NK-92 treated with Interleukin-12 subunit alpha and Interleukin-12 subunit beta, amount 100 ng/mL, for 24 hours (cell line): ENCODE results near the gene AKAP13.
"Not testable (repeated sequence)": the region's sequence is repeated elsewhere in the genome, so short reads cannot be mapped to it uniquely, and the experiment has no call there.

Experiments
- DNase-seq: peaks from one replicate; lab custom pipeline; 2025; lab: John Stamatoyannopoulos, UW

AKAP13 gene

GRCh38 chr15:85479071-85479647 lies 98.8 kb downstream of the AKAP13 start:
- DNase-seq, result no peak

GRCh38 chr15:85480923-85481322 lies 100.5 kb downstream of the AKAP13 start:
- no peak for DNase-seq

- not testable (repeated sequence) for DNase-seq
Measured at GRCh38 chr15:85481543-85481942, 101.1 kb downstream of the AKAP13 start.

- no peak for DNase-seq
Measured at GRCh38 chr15:85482894-85483293, 102.5 kb downstream of the AKAP13 start.

- DNase-seq, result not testable (repeated sequence)
Measured at GRCh38 chr15:85483955-85484354, 103.6 kb downstream of the AKAP13 start.

DNA sequence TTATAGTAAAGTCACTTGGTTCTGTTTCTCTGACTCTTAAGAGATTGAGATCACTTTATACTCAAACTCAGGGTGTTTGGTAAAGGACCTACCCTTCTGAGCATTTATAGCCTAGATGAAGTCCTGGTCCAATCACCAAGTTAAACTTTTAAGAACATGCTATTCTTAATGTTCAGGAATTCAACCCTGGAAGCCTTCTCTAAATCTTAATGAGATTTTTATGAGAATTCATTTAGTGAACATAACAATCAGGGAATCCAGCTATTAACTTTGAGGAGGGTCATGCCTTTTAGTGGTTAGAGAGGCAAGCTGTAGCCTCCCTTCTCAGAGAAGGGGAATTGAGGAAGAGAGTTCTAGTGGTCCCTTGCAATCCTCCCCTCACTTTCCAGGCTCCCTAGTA lies 104.5 kb downstream of the AKAP13 start:
- DNase-seq, result not testable (repeated sequence)

DNA sequence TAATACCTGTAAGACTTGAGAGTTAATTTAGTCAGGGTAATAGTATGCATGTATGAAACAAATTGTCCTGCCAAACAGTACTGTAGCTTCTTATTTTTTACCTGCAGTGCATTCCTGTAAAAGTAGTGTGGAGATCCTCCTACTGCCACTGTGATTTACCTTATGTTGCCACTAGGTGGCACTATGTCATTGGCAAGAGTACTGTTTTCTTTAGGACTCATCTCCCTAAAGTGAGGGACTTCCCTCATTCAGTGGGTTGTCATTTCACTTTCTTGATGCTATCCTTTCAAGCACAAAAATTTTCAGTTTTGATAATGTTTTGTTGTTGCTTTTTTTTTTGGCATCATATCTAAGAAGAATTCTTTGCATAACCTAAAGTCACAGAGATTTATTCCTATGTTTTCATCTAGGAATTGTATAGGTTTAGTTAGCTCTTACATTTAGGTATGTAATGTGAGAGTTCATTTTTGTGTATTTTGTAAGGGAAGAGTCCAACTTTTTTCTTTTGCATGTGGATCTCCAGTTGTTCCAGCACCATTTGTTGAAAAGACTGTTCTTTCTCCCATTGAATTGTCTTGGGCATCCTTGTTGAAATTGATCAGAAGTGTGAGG lies 105.7 kb downstream of the AKAP13 start:
- peak; percentile 49 for DNase-seq

GRCh38 chr15:85487796-85488195 lies 107.4 kb downstream of the AKAP13 start:
- not testable (repeated sequence) for DNase-seq

DNA sequence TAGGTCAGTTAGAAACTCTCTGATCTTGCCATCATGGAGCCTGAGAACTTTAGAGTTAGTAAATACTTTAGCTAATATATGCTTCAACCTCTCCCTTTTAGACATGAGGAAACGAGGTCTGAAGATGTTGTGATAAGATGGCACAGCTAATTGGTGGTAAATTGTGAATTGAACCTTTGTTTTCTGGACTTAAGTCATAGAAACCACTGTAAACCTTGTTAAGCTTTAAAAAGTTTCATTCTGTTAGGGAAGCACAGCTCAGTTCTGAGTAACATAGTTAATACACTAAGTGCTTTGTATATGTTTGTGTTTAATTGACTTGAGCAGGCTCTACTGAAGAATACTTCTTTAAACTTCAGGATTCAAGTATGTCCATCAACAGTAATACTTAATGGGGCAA lies 108.6 kb downstream of the AKAP13 start:
- no peak for DNase-seq

DNA sequence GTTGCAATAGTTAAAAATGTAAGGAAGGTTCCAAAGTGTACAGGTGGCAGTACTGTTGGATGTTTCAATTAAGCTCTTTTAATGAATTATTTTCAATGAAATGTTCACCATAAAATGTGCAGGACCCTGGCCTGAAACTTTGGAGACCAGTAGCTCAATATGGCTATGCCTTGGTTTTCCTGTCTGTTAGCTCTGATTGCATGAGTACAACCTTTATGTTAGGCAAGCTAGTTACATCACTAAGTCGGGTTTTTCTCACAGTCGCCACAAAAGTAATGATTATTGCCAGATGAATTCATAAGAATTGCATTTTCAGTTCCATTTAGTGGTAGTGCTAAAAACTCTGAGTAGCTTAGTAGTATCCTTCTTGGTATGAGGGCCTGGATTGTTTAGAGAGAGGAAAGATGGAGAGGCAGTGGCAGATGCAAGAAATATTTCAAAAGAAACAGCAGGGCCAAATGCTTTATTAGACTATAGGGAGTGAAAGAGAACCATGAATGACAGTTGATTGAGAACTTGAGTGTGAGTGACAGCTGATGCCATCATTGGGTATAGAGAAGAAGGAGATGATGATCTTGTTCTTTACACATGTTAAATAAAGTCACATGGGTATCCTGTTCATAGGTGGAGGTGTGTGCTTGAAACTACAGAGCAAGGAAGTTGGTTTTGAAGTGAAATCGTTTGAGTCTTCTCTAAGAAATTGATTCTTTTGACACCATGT lies 109.5 kb downstream of the AKAP13 start:
- no peak for DNase-seq

DNA sequence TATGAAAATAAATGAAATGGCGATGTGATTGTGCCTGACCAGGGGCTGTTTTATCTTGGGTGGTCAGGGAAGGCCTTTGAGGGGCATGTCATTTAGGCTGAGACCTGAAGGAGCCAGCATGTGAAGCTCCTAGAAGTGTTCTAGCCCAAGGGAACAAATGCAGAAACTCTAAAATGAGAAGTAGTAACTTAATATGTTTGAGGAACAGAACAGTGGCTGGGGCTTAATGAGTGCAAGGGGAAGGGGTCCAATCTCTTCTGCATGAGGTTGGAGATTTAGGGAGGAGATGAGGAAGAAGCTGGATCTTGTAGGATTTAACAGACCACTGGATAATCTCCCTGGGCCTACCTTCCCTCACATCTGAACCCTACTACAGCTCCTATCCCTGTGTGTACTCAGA lies 110.5 kb downstream of the AKAP13 start:
- no peak for DNase-seq

GRCh38 chr15:85491691-85492090 lies 111.3 kb downstream of the AKAP13 start:
- no peak for DNase-seq

DNA sequence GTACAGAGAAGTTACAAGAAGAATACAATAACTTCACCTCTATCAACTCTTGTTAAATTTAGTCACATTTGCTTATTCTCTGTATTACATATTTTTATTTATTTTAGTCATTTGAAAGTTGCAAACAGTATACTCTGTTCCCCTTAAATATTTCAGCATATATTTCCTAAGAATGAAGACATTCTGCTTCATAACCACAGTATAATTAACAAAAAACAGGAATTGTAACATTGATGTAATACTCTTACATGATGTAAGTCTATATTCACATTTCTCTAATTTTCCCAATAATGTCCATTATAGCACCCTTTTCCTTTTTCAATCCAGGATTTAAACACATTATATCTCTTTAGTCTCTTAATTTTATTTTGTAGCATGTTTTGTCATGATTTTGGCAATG lies 112.0 kb downstream of the AKAP13 start:
- no peak for DNase-seq

- no peak for DNase-seq
Measured at GRCh38 chr15:85493260-85493659, 112.9 kb downstream of the AKAP13 start.

DNA sequence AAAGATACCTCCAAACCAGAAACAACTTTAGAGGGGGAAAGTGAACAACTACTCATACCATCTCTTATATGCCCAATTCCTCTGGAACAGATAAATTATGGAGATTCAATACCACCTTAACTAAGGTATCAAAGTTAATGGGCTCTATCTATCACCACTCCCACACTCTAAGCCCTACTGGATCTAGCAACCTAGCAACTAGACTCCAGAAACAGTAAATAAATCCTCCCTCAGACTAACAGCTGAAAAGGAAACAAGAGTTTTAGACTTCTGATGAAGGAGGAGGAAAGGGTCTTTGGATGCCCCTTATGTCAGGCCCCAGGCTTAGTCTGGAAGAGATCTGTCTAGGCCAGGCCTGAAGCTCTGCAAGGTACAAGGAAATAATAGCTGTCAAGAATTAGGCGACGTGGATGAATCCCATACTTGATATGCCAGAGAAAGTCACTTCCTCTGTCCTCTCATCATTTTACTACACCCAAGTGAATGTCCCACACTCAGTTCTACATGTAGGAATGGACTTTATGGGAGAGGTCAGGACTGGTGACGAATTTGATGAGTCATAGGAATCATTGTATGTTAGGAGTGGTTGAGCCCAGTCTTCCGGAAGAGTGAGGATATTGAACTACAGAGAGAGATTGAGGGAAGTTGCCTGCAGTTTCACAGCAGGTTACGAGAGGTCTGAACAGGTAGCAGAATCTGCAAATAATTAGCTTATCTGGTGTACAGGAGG lies 113.8 kb downstream of the AKAP13 start:
- DNase-seq, result no peak

GRCh38 chr15:85495096-85495495 lies 114.7 kb downstream of the AKAP13 start:
- no peak for DNase-seq

- no peak for DNase-seq
Measured at GRCh38 chr15:85495544-85495943, 115.1 kb downstream of the AKAP13 start.

DNA sequence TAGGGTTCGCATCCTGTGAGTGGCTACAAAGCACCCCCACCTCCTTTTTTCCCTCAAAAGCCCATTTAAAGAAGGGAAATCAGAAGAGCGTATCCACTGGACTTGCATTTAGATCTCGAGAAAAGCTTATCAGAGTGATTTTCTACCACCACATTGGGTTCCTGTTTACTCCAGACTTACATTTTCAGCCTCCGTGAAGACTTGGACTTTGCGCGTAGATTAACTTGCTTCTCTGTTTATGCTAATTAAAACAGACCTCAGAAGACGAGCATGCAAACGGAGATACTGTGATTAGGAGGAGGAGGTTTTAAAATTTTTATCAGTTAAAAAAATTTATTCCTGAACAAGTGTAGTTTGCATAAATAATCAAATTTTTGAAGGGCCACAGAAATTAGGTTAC lies 115.7 kb downstream of the AKAP13 start:
- no peak for DNase-seq

GRCh38 chr15:85496551-85497171 lies 116.3 kb downstream of the AKAP13 start:
- no peak for DNase-seq

- DNase-seq, result no peak
Measured at GRCh38 chr15:85497172-85497569, 116.8 kb downstream of the AKAP13 start.

DNA sequence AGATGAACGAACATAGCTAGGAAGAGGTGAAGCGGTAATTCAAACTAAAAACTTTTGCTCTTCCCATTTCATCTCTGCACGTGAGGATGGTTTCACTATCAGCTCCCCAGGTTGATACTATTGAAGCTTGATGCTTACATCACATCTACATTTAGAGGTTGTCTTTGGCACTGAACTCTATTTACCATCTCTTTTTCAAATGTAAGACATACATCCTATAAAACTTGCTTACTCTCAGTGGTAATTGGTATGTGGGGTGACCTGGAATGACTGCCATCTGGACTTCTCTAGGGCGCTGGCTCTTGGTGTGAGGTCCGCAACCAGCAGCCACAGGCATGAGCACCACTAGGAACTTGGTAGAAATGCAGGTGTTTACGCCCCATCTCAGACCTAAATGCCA lies 118.1 kb downstream of the AKAP13 start:
- DNase-seq, result no peak

- DNase-seq, result no peak
Measured at GRCh38 chr15:85499371-85499887, 119.0 kb downstream of the AKAP13 start.
